OCI-LY1 (cell line): Measurements from ENCODE around the gene TMBIM6.

Source experiments
- CTCF ChIP-seq: fragments of 200-600 bp; sonication (generic), shearing (Covaris generic); IDR thresholded peaks from 2 replicates; pipeline ENCODE4 v1.5.1; 2017; ENCODE audit warnings: mild to moderate bottlenecking, antibody characterized with exemption, low read length, moderate library complexity, mixed read lengths
- EZH2 ChIP-seq: fragments of 200-600 bp; sonication (generic), shearing (Covaris generic); IDR thresholded peaks from 2 replicates; pipeline ENCODE4 v1.8.0; 2017; ENCODE audit warnings: borderline replicate concordance, mixed run types, mild to moderate bottlenecking, antibody characterized with exemption, low read length, moderate library complexity, mixed read lengths

GRCh38 chr12:49762468-49762847 lies 21.1 kb downstream of the TMBIM6 start:
- TF ChIP-seq CTCF = no peak
- no peak for TF ChIP-seq EZH2
